ENCODE data around the gene SAMD4B. TPM values are rescaled to one million over a fixed set of nuclear protein-coding genes. Genes with fewer than 3 reads are reported as not detected.

Gene SAMD4B
- total and polyA plus RNA-seq, 9 of the 15 experiments (the other 6 are each of a cell fraction or from before 2014, with no cell fraction given) = 3.4 to 90.5 (median 38.0) TPM

DNA sequence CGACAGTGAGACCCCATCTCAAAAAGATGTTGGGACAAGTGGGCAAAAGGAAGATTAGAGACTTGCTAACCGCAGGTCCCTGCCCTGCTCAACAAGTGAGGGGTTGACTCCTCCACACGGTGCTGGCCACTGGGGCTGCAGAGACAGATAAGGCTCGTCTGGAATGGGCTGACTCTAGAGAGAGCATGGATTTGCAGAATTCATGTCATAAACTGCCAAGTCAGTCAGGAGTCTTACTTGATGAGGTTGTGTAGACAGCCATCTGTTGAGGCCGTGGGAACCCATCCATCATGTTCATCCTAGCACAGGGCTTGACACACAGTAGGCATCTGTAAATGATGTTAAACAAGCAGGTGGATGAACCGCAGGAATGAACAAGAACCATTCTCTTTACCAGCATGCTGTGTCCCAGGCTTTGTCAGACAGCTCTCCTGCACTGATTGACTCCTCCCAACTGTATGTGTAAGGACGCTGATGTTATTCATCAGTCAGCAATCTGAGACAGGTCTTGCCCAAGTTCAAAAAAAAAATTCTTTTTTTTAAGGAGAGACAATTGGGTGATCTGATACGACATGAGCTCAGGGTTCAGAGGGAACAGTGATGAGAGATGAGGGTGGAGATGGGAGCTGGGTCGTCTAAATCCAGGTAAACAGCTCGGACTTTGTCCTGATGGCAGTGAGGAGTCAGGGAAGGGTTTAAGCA lies 39.8 kb downstream of the SAMD4B start (continued):
- no peak for TF ChIP-seq ZNF444 (CRISPR knock-in tag; IDR thresholded peaks at IDR 0.05)
- no peak for TF ChIP-seq ZBTB40 (IDR thresholded peaks at IDR 0.05)
- no peak for TF ChIP-seq ZBTB40 (CRISPR knock-in tag; IDR thresholded peaks at IDR 0.05)
- no peak for TF ChIP-seq RBM22 (IDR thresholded peaks at IDR 0.05; ENCODE audit: low read depth, low read length, poor library complexity, severe bottlenecking)
- peak; percentile 77 for TF ChIP-seq ZNF316 (IDR thresholded peaks at IDR 0.05)
- TF ChIP-seq ILF3 (IDR thresholded peaks at IDR 0.05; ENCODE audit: borderline replicate concordance) = no peak
- TF ChIP-seq CHAMP1 (IDR thresholded peaks at IDR 0.05) = no peak
- no peak for TF ChIP-seq ZNF41 (CRISPR knock-in tag; conservative IDR thresholded peaks at IDR 0.05)
- TF ChIP-seq ARID1B (IDR thresholded peaks at IDR 0.05) = peak; percentile 95
- TF ChIP-seq CHD1 (IDR thresholded peaks at IDR 0.05; ENCODE audit: low read length) = no peak
- peak; percentile 80 for TF ChIP-seq ZNF589 (CRISPR knock-in tag; IDR thresholded peaks at IDR 0.05; ENCODE audit: low read depth)
- no peak for TF ChIP-seq ZNF586 (CRISPR knock-in tag; conservative IDR thresholded peaks at IDR 0.05)
- TF ChIP-seq ZNF263 (CRISPR knock-in tag; IDR thresholded peaks at IDR 0.05; ENCODE audit: borderline replicate concordance) = peak; percentile 36; the same call in 1 of the 2 replicates
- no peak for TF ChIP-seq MIER1 (IDR thresholded peaks at IDR 0.05; ENCODE audit: low read depth)
- TF ChIP-seq NCOA1 (IDR thresholded peaks at IDR 0.05; ENCODE audit: low read depth) = 0 out of 2 replicates have a peak, but pooled peaks have one; percentile 36
- TF ChIP-seq ZNF561 (CRISPR knock-in tag; conservative IDR thresholded peaks at IDR 0.05) = no peak
- peak; percentile 94 for TF ChIP-seq CBFA2T2 (conservative IDR thresholded peaks at IDR 0.05)
- peak; percentile 98 for TF ChIP-seq HDAC2 (IDR thresholded peaks at IDR 0.05)
- no peak for TF ChIP-seq SMARCA5 (IDR thresholded peaks at IDR 0.05)
- no peak for TF ChIP-seq ADNP (tag; IDR thresholded peaks at IDR 0.05)

All from K562 (cell line).